ENCODE measurements around the gene AKAP1. TPM values are rescaled to one million over a fixed set of nuclear protein-coding genes. Genes with fewer than 3 reads are reported as not detected.

Gene AKAP1
- total RNA-seq, 4 donors from 2014 or later: 78.6 to 154 (median 95.4) TPM

DNA sequence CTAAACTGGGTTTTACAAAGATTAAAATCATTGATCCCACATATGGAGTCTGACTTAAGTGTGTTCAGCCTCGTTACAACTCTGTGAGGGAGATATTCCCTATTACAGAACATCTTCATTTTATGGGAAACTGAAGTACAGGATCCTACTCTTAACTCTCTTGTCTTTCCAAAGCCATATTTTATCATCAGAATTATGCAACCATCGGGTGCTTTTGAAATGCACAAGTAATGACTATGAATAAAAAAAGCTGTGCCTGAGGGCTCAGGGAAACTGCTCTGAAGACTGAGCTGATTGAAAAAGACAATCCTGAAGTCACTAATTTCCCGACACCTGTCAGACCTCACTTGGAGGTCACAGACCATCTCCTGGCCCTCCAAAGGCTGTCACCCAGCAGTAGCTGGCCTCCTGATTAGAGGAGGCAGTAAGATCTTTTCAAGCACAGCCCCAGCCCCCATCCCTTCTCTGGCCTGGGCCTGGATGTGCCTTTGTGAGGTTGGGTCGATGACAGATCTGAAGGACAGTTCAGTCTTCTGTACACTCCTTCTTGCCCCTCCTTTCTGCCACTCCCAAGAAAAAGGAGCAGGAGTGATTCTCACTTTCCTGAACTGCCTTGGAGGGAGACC is 5.6 kb downstream of the AKAP1 start:
- 8 to 27% methylated on average over 3 of the region's 4 CpGs for WGBS, 2 donors (ENCODE audit: low coverage in 1 of 2)
- Histone ChIP-seq H3K36me3 (no peaks in the 10 kb centered on the region), H3K27me3 (no peaks in the 10 kb centered on the region), H3K4me1 (peaks cover 12 to 98% (median 29%) of the 10 kb centered on the region in 3 donors), H3K4me3 (peak overlapping the region in 1 of 2 donors; percentile 3), H3K9me3 (no peaks in the 10 kb centered on the region), H3K27ac (peak overlapping the region; percentile 93 to 99 (median 97))
- no peak for TF ChIP-seq EP300 (IDR thresholded peaks at IDR 0.05)
- peak; percentile 17 for TF ChIP-seq POLR2AphosphoS5 (IDR thresholded peaks at IDR 0.05)
- no peak for ATAC-seq

DNA sequence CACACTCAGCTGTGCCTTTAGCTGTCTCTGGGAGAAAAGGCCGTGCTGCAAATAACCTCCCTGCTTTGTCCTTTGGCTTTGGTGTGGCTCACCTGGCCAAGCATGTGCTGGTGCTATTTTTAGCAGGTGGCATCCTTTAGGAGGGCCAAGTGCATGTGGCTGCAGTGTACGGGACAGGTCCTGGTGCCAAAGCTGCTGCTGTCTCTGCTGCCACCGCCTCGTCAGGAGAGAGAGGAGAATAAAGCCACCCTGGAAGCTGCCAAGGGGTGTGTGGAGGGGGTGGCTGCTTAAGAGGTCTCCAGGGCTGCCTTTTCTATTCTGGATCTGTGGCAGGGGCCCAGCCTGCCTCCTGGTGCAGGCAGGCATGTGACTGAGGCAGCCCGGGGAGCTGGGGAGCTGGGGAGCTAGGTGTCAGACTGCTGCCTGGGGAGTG is 6.2 kb downstream of the AKAP1 start:
- H3K9me3 ChIP-seq: no peaks in the 10 kb centered on the region
- peak overlapping the region in 1 of 2 donors; percentile 3 for H3K4me3 ChIP-seq
- ATAC-seq: peak; percentile 57
- peak overlapping the region; percentile 93 to 99 (median 97) for H3K27ac ChIP-seq
- H3K27me3 ChIP-seq: no peaks in the 10 kb centered on the region
- TF ChIP-seq, protein P1, sequence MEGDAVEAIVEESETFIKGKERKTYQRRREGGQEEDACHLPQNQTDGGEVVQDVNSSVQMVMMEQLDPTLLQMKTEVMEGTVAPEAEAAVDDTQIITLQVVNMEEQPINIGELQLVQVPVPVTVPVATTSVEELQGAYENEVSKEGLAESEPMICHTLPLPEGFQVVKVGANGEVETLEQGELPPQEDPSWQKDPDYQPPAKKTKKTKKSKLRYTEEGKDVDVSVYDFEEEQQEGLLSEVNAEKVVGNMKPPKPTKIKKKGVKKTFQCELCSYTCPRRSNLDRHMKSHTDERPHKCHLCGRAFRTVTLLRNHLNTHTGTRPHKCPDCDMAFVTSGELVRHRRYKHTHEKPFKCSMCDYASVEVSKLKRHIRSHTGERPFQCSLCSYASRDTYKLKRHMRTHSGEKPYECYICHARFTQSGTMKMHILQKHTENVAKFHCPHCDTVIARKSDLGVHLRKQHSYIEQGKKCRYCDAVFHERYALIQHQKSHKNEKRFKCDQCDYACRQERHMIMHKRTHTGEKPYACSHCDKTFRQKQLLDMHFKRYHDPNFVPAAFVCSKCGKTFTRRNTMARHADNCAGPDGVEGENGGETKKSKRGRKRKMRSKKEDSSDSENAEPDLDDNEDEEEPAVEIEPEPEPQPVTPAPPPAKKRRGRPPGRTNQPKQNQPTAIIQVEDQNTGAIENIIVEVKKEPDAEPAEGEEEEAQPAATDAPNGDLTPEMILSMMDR (IDR thresholded peaks at IDR 0.05): peak in 1 of 4 experiments; percentile 5
- peak; percentile 51 for TF ChIP-seq POLR2AphosphoS5 (IDR thresholded peaks at IDR 0.05)
- TF ChIP-seq POLR2A (IDR thresholded peaks at IDR 0.05): no peak
- TF ChIP-seq EP300 (IDR thresholded peaks at IDR 0.05): no peak
- H3K36me3 ChIP-seq: no peaks in the 10 kb centered on the region
- peaks cover 17 to 100% (median 35%) of the 10 kb centered on the region in 3 donors for H3K4me1 ChIP-seq
- 29 to 40% methylated on average over 1 to 2 of the region's 5 CpGs for WGBS, 2 donors (ENCODE audit: low coverage in 1 of 2)

DNA sequence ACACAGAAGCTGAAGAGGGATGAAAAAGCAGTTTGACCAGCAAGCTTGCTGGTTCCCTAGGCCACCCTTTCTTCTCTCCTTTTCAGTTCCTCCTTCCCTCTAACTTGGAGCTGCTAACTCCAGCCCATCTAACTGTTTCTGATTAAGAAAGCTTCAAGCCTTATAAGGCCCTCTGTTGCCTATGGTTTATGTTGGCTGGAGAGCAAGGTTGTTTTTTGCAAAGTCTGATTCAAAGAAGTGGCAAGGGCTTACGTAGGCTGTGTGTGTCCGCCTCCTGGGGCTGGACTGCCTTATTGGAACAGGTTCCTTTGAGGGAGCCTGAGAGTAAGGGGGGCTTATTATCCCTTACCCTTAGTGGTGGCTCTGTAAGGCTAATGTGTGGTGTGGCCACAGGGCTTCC is 7.1 kb downstream of the AKAP1 start:
- H3K27ac ChIP-seq: peak overlapping the region; percentile 93 to 99 (median 97)
- H3K4me1 ChIP-seq: peaks cover 18 to 100% (median 44%) of the 10 kb centered on the region in 3 donors
- no peaks in the 10 kb centered on the region for H3K36me3 ChIP-seq
- 34 to 49% methylated on average over 2 of the region's 2 CpGs for WGBS, 2 donors (ENCODE audit: low coverage in 1 of 2)
- peak; percentile 83 for ATAC-seq
- no peaks in the 10 kb centered on the region for H3K9me3 ChIP-seq
- H3K4me3 ChIP-seq: no peak overlapping the region
- H3K27me3 ChIP-seq: no peaks in the 10 kb centered on the region
- TF ChIP-seq, protein P1 (IDR thresholded peaks at IDR 0.05): no peak
- peak; percentile 25 to 39 for TF ChIP-seq POLR2A (IDR thresholded peaks at IDR 0.05)
- peak; percentile 89 for TF ChIP-seq POLR2AphosphoS5 (IDR thresholded peaks at IDR 0.05)
- TF ChIP-seq EP300 (IDR thresholded peaks at IDR 0.05): peak; percentile 61

DNA sequence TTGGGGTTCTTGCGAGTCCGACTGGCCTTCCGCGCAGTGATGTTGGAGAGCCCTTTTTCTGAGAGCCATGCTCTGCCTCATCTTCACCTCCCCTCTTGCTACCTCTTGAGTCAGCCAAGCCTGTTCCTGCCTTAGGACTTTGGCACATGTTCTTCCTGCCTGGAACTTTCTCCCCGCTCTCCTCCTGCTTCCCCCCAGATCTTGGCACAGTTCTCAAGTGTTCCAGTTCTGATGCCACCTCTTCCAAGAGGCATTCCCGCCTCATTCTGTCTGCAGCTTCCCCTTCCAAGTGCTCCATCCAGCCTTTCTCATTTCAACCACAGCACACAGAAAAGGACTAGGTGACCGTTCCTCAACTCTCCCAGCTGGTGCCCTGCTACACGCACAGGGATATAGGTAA is 7.7 kb downstream of the AKAP1 start:
- Histone ChIP-seq H3K36me3 (no peaks in the 10 kb centered on the region), H3K4me3 (no peak overlapping the region), H3K9me3 (no peaks in the 10 kb centered on the region), H3K27ac (peak overlapping the region; percentile 93 to 99 (median 97)), H3K4me1 (peaks cover 18 to 100% (median 50%) of the 10 kb centered on the region in 3 donors), H3K27me3 (no peaks in the 10 kb centered on the region)
- peak; percentile 68 for ATAC-seq
- TF ChIP-seq, protein P1 (IDR thresholded peaks at IDR 0.05): no peak
- TF ChIP-seq POLR2A (IDR thresholded peaks at IDR 0.05): no peak
- TF ChIP-seq POLR2AphosphoS5 (IDR thresholded peaks at IDR 0.05): peak; percentile 89
- no peak for TF ChIP-seq EP300 (IDR thresholded peaks at IDR 0.05)
- 50 to 59% methylated on average over 4 to 8 of the region's 8 CpGs for WGBS, 2 donors (ENCODE audit: low coverage in 1 of 2)

DNA sequence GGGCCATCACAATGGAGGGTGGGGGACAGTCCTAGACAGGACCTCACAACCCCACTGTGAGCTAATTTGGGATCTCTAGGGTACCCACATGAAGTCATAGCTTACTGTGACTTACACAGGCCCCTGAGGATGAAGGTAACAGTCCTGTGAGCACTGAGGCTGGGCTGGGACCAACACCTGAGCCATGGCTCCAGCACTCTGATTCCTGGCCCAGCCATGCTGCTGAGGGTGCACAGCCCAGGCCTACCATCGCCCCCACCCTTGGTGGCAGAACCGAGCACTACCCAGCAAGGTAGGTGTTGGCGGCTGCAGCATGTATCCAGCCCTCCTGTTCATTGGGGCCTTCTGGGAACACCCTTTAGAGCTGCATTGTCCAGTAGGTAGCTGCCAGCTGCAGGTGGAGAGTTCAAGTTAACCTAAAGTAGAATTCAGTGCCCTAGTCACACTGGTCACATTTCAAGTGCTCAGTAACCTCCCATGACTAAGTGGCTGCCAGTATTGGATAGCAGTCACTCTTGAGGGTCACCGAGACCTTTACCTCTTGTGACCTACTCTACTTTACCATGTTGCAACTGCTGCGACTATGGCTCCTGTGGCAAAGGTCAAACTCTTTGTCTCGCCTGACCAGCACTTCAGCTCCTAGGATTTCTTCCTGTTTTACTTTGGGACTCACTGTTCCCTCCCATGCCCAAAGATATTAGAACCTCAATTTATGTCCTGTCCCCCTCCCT is 11.6 kb downstream of the AKAP1 start:
- peak overlapping the region; percentile 51 to 98 (median 84) for H3K27ac ChIP-seq

More for the DNA sequence above, 11.6 kb downstream of the AKAP1 start:
- no peak for ATAC-seq
- H3K4me3 ChIP-seq: no peak overlapping the region
- no peaks in the 10 kb centered on the region for H3K27me3 ChIP-seq
- TF ChIP-seq POLR2AphosphoS5 (IDR thresholded peaks at IDR 0.05): no peak
- TF ChIP-seq POLR2A (IDR thresholded peaks at IDR 0.05): no peak
- TF ChIP-seq EP300 (IDR thresholded peaks at IDR 0.05): no peak
- TF ChIP-seq, protein P1 (IDR thresholded peaks at IDR 0.05): no peak
- WGBS, 2 donors (ENCODE audit: low coverage in 1 of 2): 86 to 90% methylated on average over 3 of the region's 6 CpGs
- H3K9me3 ChIP-seq: no peaks in the 10 kb centered on the region
- H3K4me1 ChIP-seq: peaks cover 11 to 98% (median 50%) of the 10 kb centered on the region in 3 donors
- no peaks in the 10 kb centered on the region for H3K36me3 ChIP-seq

All from gastroesophageal sphincter (tissue), 4 donors.